ENCODE measurements around the gene C1orf21.
A peak's percentile ranks its signal among the peaks of the same experiment; 100 is the strongest.

Gene C1orf21

GRCh38 chr1:184622136-184622823 is 235.5 kb downstream of the C1orf21 start:
- TF ChIP-seq CTCF (IDR thresholded peaks at IDR 0.05; ENCODE audit: control insufficient read depth, extremely low read depth, insufficient read depth) = 0 out of 2 replicates have a peak, but pooled peaks have one; percentile 7
- H3K4me3 ChIP-seq (ENCODE audit: low read depth, low read length) = no peak overlapping the region
- peak; percentile 100 for DNase-seq (ENCODE audit: low read depth)

- no peak for TF ChIP-seq CTCF (IDR thresholded peaks at IDR 0.05; ENCODE audit: control insufficient read depth, extremely low read depth, insufficient read depth)
- no peak for DNase-seq (ENCODE audit: low read depth)
- no peak overlapping the region for H3K4me3 ChIP-seq (ENCODE audit: low read depth, low read length)
These were observed 236.6 kb downstream of the C1orf21 start for GRCh38 chr1:184623404-184623803.

GRCh38 chr1:184624051-184624450 is 237.2 kb downstream of the C1orf21 start:
- no peak overlapping the region for H3K4me3 ChIP-seq (ENCODE audit: low read depth, low read length)
- no peak for TF ChIP-seq CTCF (IDR thresholded peaks at IDR 0.05; ENCODE audit: control insufficient read depth, extremely low read depth, insufficient read depth)
- DNase-seq (ENCODE audit: low read depth) = no peak

- no peak for DNase-seq (ENCODE audit: low read depth)
- no peak overlapping the region for H3K4me3 ChIP-seq (ENCODE audit: low read depth, low read length)
- TF ChIP-seq CTCF (IDR thresholded peaks at IDR 0.05; ENCODE audit: control insufficient read depth, extremely low read depth, insufficient read depth) = no peak
These were observed 237.8 kb downstream of the C1orf21 start for GRCh38 chr1:184624626-184625025.

GRCh38 chr1:184625271-184625670 is 238.4 kb downstream of the C1orf21 start:
- no peak for TF ChIP-seq CTCF (IDR thresholded peaks at IDR 0.05; ENCODE audit: control insufficient read depth, extremely low read depth, insufficient read depth)
- DNase-seq (ENCODE audit: low read depth) = no peak
- no peak overlapping the region for H3K4me3 ChIP-seq (ENCODE audit: low read depth, low read length)

GRCh38 chr1:184626076-184627006 is 239.5 kb downstream of the C1orf21 start:
- no peak for DNase-seq (ENCODE audit: low read depth)
- H3K4me3 ChIP-seq (ENCODE audit: low read depth, low read length) = no peak overlapping the region
- TF ChIP-seq CTCF (IDR thresholded peaks at IDR 0.05; ENCODE audit: control insufficient read depth, extremely low read depth, insufficient read depth) = no peak

All from LNCaP clone FGC (cell line).